Jurkat, Clone E6-1 (cell line): ENCODE data around the gene AHCYL2.
"Not testable (repeated sequence)": the region's sequence is repeated elsewhere in the genome, so short reads cannot be mapped to it uniquely, and the experiment has no call there.

Experiments
- DNase-seq: peaks from one replicate; pipeline ENCODE4 v3.0.0-alpha.2; 2011; ENCODE audit warnings: low read depth, low spot score
- H3K4me3 ChIP-seq: 2 replicates; pipeline ENCODE4 v1.5.1; 2011; ENCODE audit warnings: mild to moderate bottlenecking, low read length, control low read depth, moderate library complexity

Gene AHCYL2

GRCh38 chr7:129461809-129462208, 237.0 kb downstream of the AHCYL2 start:
- DNase-seq = no peak

GRCh38 chr7:129462420-129462819, 237.6 kb downstream of the AHCYL2 start:
- DNase-seq = no peak
- no peak overlapping the region for H3K4me3 ChIP-seq

More at GRCh38 chr7:129461809-129462208, 237.0 kb downstream of the AHCYL2 start:
- H3K4me3 ChIP-seq = no peak overlapping the region

GRCh38 chr7:129464194-129464593, 239.4 kb downstream of the AHCYL2 start:
- H3K4me3 ChIP-seq = no peak overlapping the region
- DNase-seq = no peak

DNA sequence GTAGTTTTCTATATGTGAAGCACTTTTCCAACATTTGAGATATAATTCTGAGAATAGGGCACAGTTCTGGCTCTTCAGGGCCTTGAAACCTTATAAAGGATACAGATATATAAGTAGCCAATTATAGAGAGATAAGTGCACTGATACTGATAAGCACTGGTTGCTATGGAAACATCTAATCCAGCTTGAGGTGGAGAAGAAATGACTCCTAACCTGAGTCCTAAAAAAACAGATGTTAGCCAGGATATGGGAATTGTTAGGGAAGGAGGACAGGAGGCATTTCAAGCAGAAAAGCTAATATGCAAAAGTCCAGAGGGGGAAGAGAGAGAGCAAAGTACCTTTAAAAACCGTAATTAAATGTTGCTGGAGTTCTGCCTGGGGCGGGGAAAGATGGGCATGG, 240.2 kb downstream of the AHCYL2 start:
- no peak overlapping the region for H3K4me3 ChIP-seq
- no peak for DNase-seq

- no peak overlapping the region for H3K4me3 ChIP-seq
- no peak for DNase-seq
Observed at GRCh38 chr7:129466796-129467195, 242.0 kb downstream of the AHCYL2 start.

- H3K4me3 ChIP-seq = no peak overlapping the region
- DNase-seq = no peak
Observed at GRCh38 chr7:129468087-129468486, 243.3 kb downstream of the AHCYL2 start.

DNA sequence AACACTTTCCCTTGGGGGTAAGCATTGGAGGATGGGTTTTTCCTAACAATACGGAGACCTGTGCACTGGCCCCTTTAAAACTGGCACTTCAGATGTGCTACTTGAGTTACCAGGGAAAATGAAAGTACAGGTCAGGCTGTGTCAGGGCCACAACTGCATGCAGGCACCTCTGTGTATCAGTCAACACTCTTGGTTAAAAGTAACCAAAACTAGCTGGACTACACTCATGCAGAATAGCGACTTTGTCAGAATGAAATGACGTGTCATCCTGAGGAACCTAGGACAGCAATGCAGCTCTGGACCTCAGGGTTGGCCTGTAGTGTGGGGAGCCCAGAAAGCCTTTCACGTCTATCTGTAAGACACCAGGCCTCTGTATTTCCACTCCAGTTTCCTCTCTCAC, 243.7 kb downstream of the AHCYL2 start:
- H3K4me3 ChIP-seq = no peak overlapping the region
- DNase-seq = no peak

DNA sequence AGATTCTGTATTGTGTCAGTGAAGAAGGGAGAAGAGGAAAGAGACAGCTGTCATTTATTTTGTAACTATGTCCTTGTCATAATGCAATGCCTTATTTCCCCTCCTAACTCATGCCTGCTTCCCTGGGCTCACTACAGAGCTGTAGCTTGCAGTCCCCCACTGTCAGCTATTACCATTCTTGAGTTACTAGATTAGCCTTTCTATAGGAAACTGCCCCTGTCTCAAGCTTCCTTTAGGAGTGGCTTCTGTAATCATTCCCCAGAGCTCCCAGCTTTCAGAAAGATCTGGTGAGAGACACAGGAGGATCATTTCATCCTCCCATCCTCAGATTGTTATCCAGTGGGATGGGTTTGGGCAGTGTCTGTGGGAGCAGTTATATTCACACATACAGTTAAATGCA, 245.1 kb downstream of the AHCYL2 start:
- H3K4me3 ChIP-seq = no peak overlapping the region
- no peak for DNase-seq

DNA sequence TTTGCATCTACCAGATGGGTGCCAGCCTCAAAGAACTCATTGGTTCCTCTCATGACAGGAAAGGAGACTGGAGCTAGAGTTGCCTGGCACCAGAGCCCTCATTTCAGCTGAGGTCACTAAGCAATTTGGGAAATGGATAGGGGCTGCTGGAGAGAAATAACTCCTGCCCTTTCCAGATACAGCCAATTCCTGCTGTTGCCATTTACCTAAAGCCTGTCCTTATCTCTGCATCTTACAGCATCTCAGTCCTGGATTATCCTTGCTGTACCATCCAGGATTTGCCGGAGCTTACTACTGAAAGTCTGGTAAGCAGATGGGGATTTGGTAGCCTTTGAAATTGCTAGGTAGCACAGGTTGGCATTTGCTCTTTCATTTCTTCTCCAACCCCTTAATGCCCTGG, 245.6 kb downstream of the AHCYL2 start:
- no peak for DNase-seq
- no peak overlapping the region for H3K4me3 ChIP-seq

GRCh38 chr7:129471402-129471827, 246.6 kb downstream of the AHCYL2 start:
- DNase-seq = no peak
- H3K4me3 ChIP-seq = no peak overlapping the region

DNA sequence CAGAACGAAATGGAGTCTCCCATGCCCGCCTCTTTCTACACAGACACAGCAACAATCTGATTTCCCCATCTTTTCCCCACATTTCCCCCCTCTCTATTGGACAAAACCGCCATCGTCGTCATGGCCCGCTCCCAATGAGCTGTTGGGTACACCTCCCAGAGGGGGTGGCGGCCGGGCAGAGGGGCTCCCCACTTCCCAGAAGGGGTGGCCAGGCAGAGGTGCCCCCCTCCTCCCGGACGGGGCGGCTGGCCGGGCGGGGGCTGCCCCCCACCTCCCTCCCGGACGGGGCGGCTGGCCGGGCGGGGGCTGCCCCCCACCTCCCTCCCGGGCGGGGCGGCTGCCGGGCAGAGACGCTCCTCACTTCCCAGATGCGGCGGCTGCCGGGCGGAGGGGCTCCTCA, 251.1 kb downstream of the AHCYL2 start:
- H3K4me3 ChIP-seq, DNase-seq: not testable (repeated sequence)

GRCh38 chr7:129476398-129476797, 251.6 kb downstream of the AHCYL2 start:
- DNase-seq, H3K4me3 ChIP-seq: not testable (repeated sequence)
